Ishikawa (cell line): ENCODE data around the gene CD151.

Experiments used
- CEBPB ChIP-seq: IDR thresholded peaks from 2 replicates; pipeline ENCODE4 v1.6.1; 2012
- CREB1 ChIP-seq: IDR thresholded peaks from 2 replicates; pipeline ENCODE4 v1.6.1; 2012; ENCODE audit warnings: low read depth
- EGR1 ChIP-seq: IDR thresholded peaks from 2 replicates; pipeline ENCODE4 v1.6.1; 2012
- EP300 ChIP-seq: IDR thresholded peaks from 2 replicates; pipeline ENCODE4 v1.6.1; 2012; ENCODE audit warnings: borderline replicate concordance
- FOXM1 ChIP-seq: IDR thresholded peaks from 2 replicates; pipeline ENCODE4 v1.6.1; 2012; ENCODE audit warnings: low read depth, borderline replicate concordance
- MAX ChIP-seq: IDR thresholded peaks from 2 replicates; pipeline ENCODE4 v1.6.1; 2012
- NFIC ChIP-seq: IDR thresholded peaks from 2 replicates; pipeline ENCODE4 v1.6.1; 2012
- RAD21 ChIP-seq: IDR thresholded peaks from 2 replicates; pipeline ENCODE4 v1.6.1; 2012; ENCODE audit warnings: low read depth
- REST ChIP-seq: IDR thresholded peaks from 2 replicates; pipeline ENCODE4 v1.6.1; 2012; ENCODE audit warnings: low read depth, mild to moderate bottlenecking
- TAF1 ChIP-seq: IDR thresholded peaks from 2 replicates; pipeline ENCODE4 v1.6.1; 2012; ENCODE audit warnings: low read depth, mild to moderate bottlenecking
- TCF12 ChIP-seq: IDR thresholded peaks from 2 replicates; pipeline ENCODE4 v1.6.1; 2012; ENCODE audit warnings: low read depth
- TEAD4 ChIP-seq: IDR thresholded peaks from 2 replicates; pipeline ENCODE4 v1.6.1; 2012
- USF1 ChIP-seq: IDR thresholded peaks from 2 replicates; pipeline ENCODE4 v1.6.1; 2012
- YY1 ChIP-seq: IDR thresholded peaks from 2 replicates; pipeline ENCODE4 v1.6.1; 2012; ENCODE audit warnings: low read depth
- ZBTB7A ChIP-seq: IDR thresholded peaks from 2 replicates; pipeline ENCODE4 v1.6.1; 2012; ENCODE audit warnings: low read depth

Gene CD151

GRCh38 chr11:830295-831117 lies 2.2 kb upstream of the CD151 start:
- TF ChIP-seq CEBPB: no peak
- no peak for TF ChIP-seq YY1
- no peak for TF ChIP-seq CREB1
- TF ChIP-seq EGR1: no peak
- TF ChIP-seq EP300: no peak
- TF ChIP-seq ZBTB7A: no peak
- no peak for TF ChIP-seq USF1
- TF ChIP-seq TCF12: no peak
- no peak for TF ChIP-seq FOXM1
- no peak for TF ChIP-seq TEAD4
- TF ChIP-seq REST: no peak
- no peak for TF ChIP-seq TAF1
- no peak for TF ChIP-seq MAX

GRCh38 chr11:831118-831864 lies 1.5 kb upstream of the CD151 start:
- TF ChIP-seq REST (no peak), USF1 (no peak), FOXM1 (no peak), MAX (no peak), EGR1 (no peak), TCF12 (no peak), CEBPB (no peak), CREB1 (no peak), EP300 (no peak), ZBTB7A (no peak), NFIC (no peak)

GRCh38 chr11:831961-832528 lies 707 bp upstream of the CD151 start:
- TF ChIP-seq ZBTB7A: peak; percentile 84; the same call in 1 of the 2 replicates
- no peak for TF ChIP-seq FOXM1

GRCh38 chr11:833114-833791 lies 501 bp downstream of the CD151 start:
- TF ChIP-seq CREB1 (no peak), USF1 (no peak), EP300 (no peak), REST (no peak), FOXM1 (no peak), TCF12 (no peak), CEBPB (no peak), ZBTB7A (peak; percentile 51; the same call in 1 of the 2 replicates), EGR1 (0 out of 2 replicates have a peak, but pooled peaks have one; percentile 30), YY1 (no peak), RAD21 (no peak)
